ENCODE measurements around the gene PTGR2.

Gene PTGR2

GRCh38 chr14:73817020-73817655 is 34.5 kb upstream of the PTGR2 start:
- Histone ChIP-seq H3K79me2 (ENCODE audit: insufficient read depth, low read length) (no peaks in the 10 kb centered on the region), H3K36me3 (ENCODE audit: low read length) (no peaks in the 10 kb centered on the region), H3K9me3 (ENCODE audit: insufficient read depth, low read length) (no peaks in the 10 kb centered on the region), H3K27me3 (ENCODE audit: low read length) (no peaks in the 10 kb centered on the region), H4K20me1 (ENCODE audit: low read depth, low read length) (no peaks in the 10 kb centered on the region), H3K9ac (ENCODE audit: low read length) (no peak overlapping the region), H3K4me2 (ENCODE audit: low read depth, low read length, poor library complexity, severe bottlenecking) (no peak overlapping the region), H3F3A (ENCODE audit: insufficient read depth) (no peaks in the 10 kb centered on the region), H3K4me3 (ENCODE audit: insufficient read depth, low read length, poor library complexity, severe bottlenecking) (no peak overlapping the region), H3K9me2 (replicated peaks; ENCODE audit: insufficient read depth, low read length) (no peaks in the 10 kb centered on the region), H2AFZ (ENCODE audit: low read depth, low read length, severe bottlenecking) (no peak overlapping the region), H3K27ac (ENCODE audit: low read depth, low read length) (no peak overlapping the region)
- TF ChIP-seq EZH2phosphoT487 (conservative IDR thresholded peaks at IDR 0.05; ENCODE audit: low read length) (no peak), CTCF (IDR thresholded peaks at IDR 0.05; ENCODE audit: insufficient read depth, low read length, poor library complexity, severe bottlenecking) (no peak)

- Histone ChIP-seq H3K9ac (ENCODE audit: low read length) (no peak overlapping the region), H2AFZ (ENCODE audit: low read depth, low read length, severe bottlenecking) (no peak overlapping the region), H3K9me2 (replicated peaks; ENCODE audit: insufficient read depth, low read length) (no peaks in the 10 kb centered on the region), H3K4me2 (ENCODE audit: low read depth, low read length, poor library complexity, severe bottlenecking) (no peak overlapping the region), H3F3A (ENCODE audit: insufficient read depth) (no peaks in the 10 kb centered on the region), H3K27me3 (ENCODE audit: low read length) (no peaks in the 10 kb centered on the region), H3K27ac (ENCODE audit: low read depth, low read length) (no peak overlapping the region), H3K4me3 (ENCODE audit: insufficient read depth, low read length, poor library complexity, severe bottlenecking) (no peak overlapping the region), H3K79me2 (ENCODE audit: insufficient read depth, low read length) (no peaks in the 10 kb centered on the region), H3K9me3 (ENCODE audit: insufficient read depth, low read length) (no peaks in the 10 kb centered on the region), H3K36me3 (ENCODE audit: low read length) (no peaks in the 10 kb centered on the region), H4K20me1 (ENCODE audit: low read depth, low read length) (no peaks in the 10 kb centered on the region)
- TF ChIP-seq CTCF (IDR thresholded peaks at IDR 0.05; ENCODE audit: insufficient read depth, low read length, poor library complexity, severe bottlenecking) (no peak), EZH2phosphoT487 (conservative IDR thresholded peaks at IDR 0.05; ENCODE audit: low read length) (no peak)
Measured at GRCh38 chr14:73818821-73819220, 32.8 kb upstream of the PTGR2 start.

- H3K4me2 ChIP-seq (ENCODE audit: low read depth, low read length, poor library complexity, severe bottlenecking), result no peak overlapping the region
- H2AFZ ChIP-seq (ENCODE audit: low read depth, low read length, severe bottlenecking), result no peak overlapping the region
- H3K9me3 ChIP-seq (ENCODE audit: insufficient read depth, low read length), result no peaks in the 10 kb centered on the region
- no peak overlapping the region for H3K9ac ChIP-seq (ENCODE audit: low read length)
- H3K36me3 ChIP-seq (ENCODE audit: low read length), result no peaks in the 10 kb centered on the region
- H3F3A ChIP-seq (ENCODE audit: insufficient read depth), result no peaks in the 10 kb centered on the region
- TF ChIP-seq EZH2phosphoT487 (conservative IDR thresholded peaks at IDR 0.05; ENCODE audit: low read length) (no peak), CTCF (IDR thresholded peaks at IDR 0.05; ENCODE audit: insufficient read depth, low read length, poor library complexity, severe bottlenecking) (no peak)
- H3K27ac ChIP-seq (ENCODE audit: low read depth, low read length), result no peak overlapping the region
- H4K20me1 ChIP-seq (ENCODE audit: low read depth, low read length), result no peaks in the 10 kb centered on the region
- no peaks in the 10 kb centered on the region for H3K9me2 ChIP-seq (replicated peaks; ENCODE audit: insufficient read depth, low read length)
- H3K4me3 ChIP-seq (ENCODE audit: insufficient read depth, low read length, poor library complexity, severe bottlenecking), result no peak overlapping the region
- H3K79me2 ChIP-seq (ENCODE audit: insufficient read depth, low read length), result no peaks in the 10 kb centered on the region
- H3K27me3 ChIP-seq (ENCODE audit: low read length), result no peaks in the 10 kb centered on the region
Measured at GRCh38 chr14:73820631-73821030, 31.0 kb upstream of the PTGR2 start.

All from SU-DHL-6 (cell line).